ENCODE data around the gene KCNQ4. TPM values are rescaled to one million over a fixed set of nuclear protein-coding genes. Genes with fewer than 3 reads are reported as not detected.

The KCNQ4 gene
- total and polyA plus RNA-seq, 2 of the 13 experiments (the other 11 are each of a cell fraction or from before 2014, with no cell fraction given) = 0.02 to 0.09 TPM

DNA sequence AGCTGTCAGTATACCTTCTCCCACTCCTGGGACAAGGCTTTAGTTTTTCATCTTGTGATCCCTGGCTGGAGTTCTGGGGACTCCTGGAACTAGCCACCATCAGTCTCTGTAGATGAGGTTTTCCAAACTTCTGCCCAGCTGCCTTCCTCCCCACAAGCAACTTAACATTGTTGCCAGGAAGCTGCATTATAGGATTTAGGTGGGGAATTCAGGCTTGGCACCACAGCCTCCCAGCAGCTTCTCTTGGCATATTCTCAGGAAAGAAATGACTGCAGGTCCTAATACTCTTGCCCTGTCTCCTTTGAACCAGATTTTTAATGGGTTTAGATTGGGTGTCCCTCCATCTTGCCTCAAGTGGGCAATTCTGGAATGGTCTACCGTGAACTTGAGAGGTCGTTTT is 18.6 kb upstream of the KCNQ4 start:
- H3K9me3 ChIP-seq (ENCODE audit: low read length) = no peaks in the 10 kb centered on the region
- H3K9ac ChIP-seq (ENCODE audit: insufficient read depth, low read depth, low read length) = no peak overlapping the region
- WGBS (ENCODE audit: low lambda C conversion rate) = 91% methylated on average over 2 of the region's 2 CpGs
- H3K4me1 ChIP-seq (ENCODE audit: insufficient read depth, low read length) = peaks cover under 1% of the 10 kb centered on the region; the same call in 1 of the 2 replicates
- H3K4me3 ChIP-seq (replicated peaks in 1 of 3; ENCODE audit: insufficient read depth in 1 of 3, low read depth in 2 of 3, low read length in 3 of 3) = no peak overlapping the region
- H3K27me3 ChIP-seq (ENCODE audit: control insufficient read depth in 1 of 2, insufficient read depth in 2 of 2, low read length in 2 of 2) = no peaks in the 10 kb centered on the region
- FAIRE-seq = no peak
- no peaks in the 10 kb centered on the region for H3K79me2 ChIP-seq (ENCODE audit: insufficient read depth, low read length)
- H4K20me1 ChIP-seq (ENCODE audit: insufficient read depth, low read length) = no peaks in the 10 kb centered on the region
- ATAC-seq = no peak
- TF ChIP-seq THAP11 (CRISPR knock-in tag; IDR thresholded peaks at IDR 0.05) = no peak
- no peak for TF ChIP-seq ZNF329 (CRISPR knock-in tag; IDR thresholded peaks at IDR 0.05; ENCODE audit: low read depth)
- no peak for TF ChIP-seq ZNF768 (CRISPR knock-in tag; IDR thresholded peaks at IDR 0.05)
- TF ChIP-seq ELF3 (CRISPR knock-in tag; IDR thresholded peaks at IDR 0.05) = no peak
- TF ChIP-seq, protein P1, sequence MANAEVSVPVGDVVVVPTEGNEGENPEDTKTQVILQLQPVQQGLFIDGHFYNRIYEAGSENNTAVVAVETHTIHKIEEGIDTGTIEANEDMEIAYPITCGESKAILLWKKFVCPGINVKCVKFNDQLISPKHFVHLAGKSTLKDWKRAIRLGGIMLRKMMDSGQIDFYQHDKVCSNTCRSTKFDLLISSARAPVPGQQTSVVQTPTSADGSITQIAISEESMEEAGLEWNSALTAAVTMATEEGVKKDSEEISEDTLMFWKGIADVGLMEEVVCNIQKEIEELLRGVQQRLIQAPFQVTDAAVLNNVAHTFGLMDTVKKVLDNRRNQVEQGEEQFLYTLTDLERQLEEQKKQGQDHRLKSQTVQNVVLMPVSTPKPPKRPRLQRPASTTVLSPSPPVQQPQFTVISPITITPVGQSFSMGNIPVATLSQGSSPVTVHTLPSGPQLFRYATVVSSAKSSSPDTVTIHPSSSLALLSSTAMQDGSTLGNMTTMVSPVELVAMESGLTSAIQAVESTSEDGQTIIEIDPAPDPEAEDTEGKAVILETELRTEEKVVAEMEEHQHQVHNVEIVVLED (CRISPR knock-in tag; IDR thresholded peaks at IDR 0.05; ENCODE audit: borderline replicate concordance) = no peak
- no peak for TF ChIP-seq TCF7L2 (IDR thresholded peaks at IDR 0.05; ENCODE audit: low read depth, low read length)
- TF ChIP-seq SMAD1 (CRISPR knock-in tag; IDR thresholded peaks at IDR 0.05; ENCODE audit: borderline replicate concordance, low read depth) = no peak
- no peak for TF ChIP-seq ZBTB7B (CRISPR knock-in tag; IDR thresholded peaks at IDR 0.05)
- no peak for TF ChIP-seq MYNN (CRISPR knock-in tag; IDR thresholded peaks at IDR 0.05; ENCODE audit: low read depth)
- no peak for TF ChIP-seq ZNF543 (CRISPR knock-in tag; IDR thresholded peaks at IDR 0.05)
- TF ChIP-seq ZEB1 (IDR thresholded peaks at IDR 0.05; ENCODE audit: insufficient replicate concordance, low read depth) = no peak
- no peak for TF ChIP-seq ZBTB8A (CRISPR knock-in tag; IDR thresholded peaks at IDR 0.05; ENCODE audit: borderline replicate concordance, low read depth)
- peaks cover 38 to 88% of the 10 kb centered on the region in 2 experiments for H3K36me3 ChIP-seq (replicated peaks in 1 of 2; ENCODE audit: control insufficient read depth in 1 of 2, insufficient read depth in 2 of 2, low read length in 2 of 2)
- intact Hi-C loops (cut with micrococcal nuclease; ENCODE audit: unreplicated experiment) (no loop called here), in situ Hi-C loops (cut with HindIII; ENCODE audit: extremely low pct_ligation_motif_present, low pct_unique_long_range_greater_than_20kb) (no loop called here)
- DNase-seq (ENCODE audit: low spot score) = no peak
- CTCF ChIA-PET (ENCODE audit: low intra/inter-chr PET ratio, low total read pairs) = no interaction called here
- POLR2A ChIA-PET = interaction anchor here (0.9 kb wide), 1 partner anchor 74 kb away, joined by 3 read pairs; the partner anchor contains the start of gene NFYC
- no peak overlapping the region for H3K27ac ChIP-seq (ENCODE audit: extremely low read length, insufficient read depth, low read length)
- H3K4me2 ChIP-seq (ENCODE audit: low read depth, low read length) = no peak overlapping the region
- BruUV-seq (replicated peaks) = no TSS peak
- no peak overlapping the region for H2AFZ ChIP-seq (ENCODE audit: low read length)

All from HepG2 (cell line).